ENCODE results near the gene ATP10A. TPM values are rescaled to one million over a fixed set of nuclear protein-coding genes. Genes with fewer than 3 reads are reported as not detected.

Gene ATP10A
- total RNA-seq, 1 experiment from 2014 or later, result 3.9 TPM

DNA sequence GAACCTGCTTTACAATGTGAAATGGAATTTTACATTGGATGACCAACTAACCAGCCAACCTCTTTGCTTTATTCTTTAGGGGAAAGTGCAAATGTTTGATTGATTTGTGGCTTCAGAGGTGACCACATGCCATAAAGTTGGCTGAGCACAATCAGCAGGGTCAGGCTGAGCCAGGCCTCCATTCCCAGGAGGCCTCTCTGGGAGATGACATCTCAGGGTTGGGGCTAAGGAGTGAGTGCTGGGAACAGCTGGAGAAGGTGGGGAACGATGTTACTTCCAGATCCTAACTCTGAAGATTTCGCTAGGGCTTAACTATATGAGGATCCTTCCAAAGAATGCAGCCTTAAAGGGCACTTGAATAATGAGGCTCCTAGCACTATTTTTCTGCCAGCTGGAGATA, 131.7 kb downstream of the ATP10A start:
- WGBS (ENCODE audit: extremely low coverage, insufficient read length, low lambda C conversion rate), result no CpG with 5 or more reads among the region's 2 CpGs
- Histone ChIP-seq H3K27ac (ENCODE audit: insufficient read length, low read depth, low read length) (no peak overlapping the region), H3K23ac (ENCODE audit: insufficient read length, low read depth, low read length) (no peak overlapping the region), H3K27me3 (ENCODE audit: insufficient read depth, low read length) (no peaks in the 10 kb centered on the region), H3K9me3 (ENCODE audit: control insufficient read depth, low read depth, low read length) (no peaks in the 10 kb centered on the region), H3K14ac (ENCODE audit: insufficient read depth, low read length) (no peak overlapping the region), H3K4ac (ENCODE audit: low read depth, low read length) (no peak overlapping the region), H2BK12ac (ENCODE audit: insufficient read length, low read depth, low read length) (no peak overlapping the region), H3K23me2 (ENCODE audit: insufficient read length, low read depth, low read length, poor library complexity, severe bottlenecking) (no peaks in the 10 kb centered on the region), H2AK5ac (ENCODE audit: insufficient read length, low read length) (no peak overlapping the region), H3T11ph (ENCODE audit: low read length) (no peak overlapping the region), H3K18ac (ENCODE audit: insufficient read length, low read depth, low read length) (no peak overlapping the region), H4K91ac (ENCODE audit: insufficient read length, low read depth, low read length) (no peak overlapping the region), H3K9ac (ENCODE audit: extremely low read depth, insufficient read length, low read length) (no peak overlapping the region), H3K56ac (ENCODE audit: insufficient read length, low read depth, low read length) (no peak overlapping the region), H4K5ac (ENCODE audit: insufficient read length, low read depth, low read length) (no peak overlapping the region), H2AFZ (ENCODE audit: low read length) (no peak overlapping the region), H2BK20ac (ENCODE audit: low read depth, low read length, poor library complexity, severe bottlenecking) (no peak overlapping the region), H4K20me1 (ENCODE audit: control insufficient read depth, insufficient read depth, insufficient read length) (no peaks in the 10 kb centered on the region), H2BK5ac (ENCODE audit: insufficient read length, low read length) (no peak overlapping the region), H3K79me1 (ENCODE audit: insufficient read depth, low read depth, low read length, poor library complexity, severe bottlenecking) (no peaks in the 10 kb centered on the region), H3K4me2 (ENCODE audit: insufficient read depth, insufficient read length, low read length) (no peak overlapping the region), H2BK120ac (ENCODE audit: low read depth, low read length, poor library complexity, severe bottlenecking) (no peak overlapping the region), H3K4me1 (ENCODE audit: insufficient read depth, low read length) (no peaks in the 10 kb centered on the region), H3K79me2 (ENCODE audit: insufficient read depth, low read length) (no peaks in the 10 kb centered on the region), H4K8ac (replicated peaks; ENCODE audit: insufficient read length, low read depth, low read length) (no peak overlapping the region), H2BK15ac (ENCODE audit: low read depth, low read length) (no peak overlapping the region)
- Mint-ChIP-seq H3K36me3 (ENCODE audit: insufficient read depth in 1 of 3, low read depth in 3 of 3) (no peaks in the 10 kb centered on the region), H3K27me3 (ENCODE audit: low read depth) (no peaks in the 10 kb centered on the region), H3K27ac (no peak overlapping the region), H3K4me3 (no peak overlapping the region), H3K9me3 (no peaks in the 10 kb centered on the region), H3K4me1 (no peaks in the 10 kb centered on the region)
- DNase-seq, result no peak
- no peak for TF ChIP-seq CTCF (conservative IDR thresholded peaks at IDR 0.05)
